Lung (tissue), 12 donors: Measurements from ENCODE around the gene PABPC1L2A. TPM values are rescaled to one million over a fixed set of nuclear protein-coding genes. Genes with fewer than 3 reads are reported as not detected.
"Not testable (repeated sequence)": the region's sequence is repeated elsewhere in the genome, so short reads cannot be mapped to it uniquely, and the experiment has no call there.

Source experiments
- ATAC-seq: fragments of 200-7000 bp; cut with Tn5 transposase; one replicate; pipeline ENCODE4 v1.9.1; 2020; ENCODE audit warnings: moderate number of reproducible peaks; ENCODE audit not compliant: insufficient read depth, low FRiP score
- DNase-seq, 3 donors: peaks; one replicate each; pipeline ENCODE4 v3.0.0-alpha.2; 2013 to 2017
- H3K27ac ChIP-seq, 2 donors: one replicate each; pipeline ENCODE4 v1.5.1; 2013; ENCODE audit warnings: mild to moderate bottlenecking in 2 of 2, moderate library complexity in 2 of 2, control low read depth in 1 of 2, inconsistent platforms in 1 of 2, low read depth in 1 of 2, low read length in 1 of 2
- H3K27me3 ChIP-seq, 3 donors: one replicate each; pipeline ENCODE4 v1.5.1; 2013; ENCODE audit warnings: low read length in 2 of 3; ENCODE audit not compliant: control insufficient read depth in 3 of 3, insufficient read depth in 3 of 3
- H3K36me3 ChIP-seq, 4 donors: one replicate each; pipeline ENCODE4 v1.5.1; 2013; ENCODE audit warnings: low read length in 4 of 4, mild to moderate bottlenecking in 1 of 4, moderate library complexity in 1 of 4; ENCODE audit not compliant: control insufficient read depth in 4 of 4, insufficient read depth in 4 of 4
- H3K4me1 ChIP-seq, 5 donors: one replicate each; pipeline ENCODE4 v1.5.1; 2013; ENCODE audit warnings: low read length in 5 of 5, mild to moderate bottlenecking in 2 of 5, moderate library complexity in 1 of 5; ENCODE audit not compliant: control insufficient read depth in 5 of 5, insufficient read depth in 5 of 5
- H3K4me3 ChIP-seq: one replicate; pipeline ENCODE4 v1.5.1; 2013; ENCODE audit warnings: mild to moderate bottlenecking, control low read depth, moderate library complexity
- H3K9ac ChIP-seq, 2 donors: one replicate each; pipeline ENCODE4 v1.5.1; 2013; ENCODE audit warnings: low read length in 2 of 2, control low read depth in 1 of 2; ENCODE audit not compliant: insufficient read depth in 1 of 2
- H3K9me3 ChIP-seq, 4 donors: one replicate each; pipeline ENCODE4 v1.5.1; 2013; ENCODE audit warnings: low read length in 3 of 4, mild to moderate bottlenecking in 1 of 4, moderate library complexity in 1 of 4; ENCODE audit not compliant: control insufficient read depth in 4 of 4, insufficient read depth in 3 of 4
- CTCF ChIP-seq: IDR thresholded peaks from 2 replicates; pipeline ENCODE4 v1.5.1; 2012; ENCODE audit warnings: mild to moderate bottlenecking; ENCODE audit errors: control extremely low read depth, extremely low read depth
- WGBS, 2 donors: extraction: QIAGEN DNeasy Blood & Tissue Kit; methylation state at CpG; one replicate each; pipeline ENCODE4 v1.1.7; 2013; 5-methylcytosine and 5-hydroxymethylcytosine counted together
- polyA plus RNA-seq, 2 donors: library from polyadenylated mRNA; stranded (reverse); fragments of 200-250 nt; gene quantifications; one replicate each; pipeline ENCODE4 v1.2.1, GENCODE V29; 2013
- total RNA-seq, 2 donors: library from RNA; depleted of rRNA in 1 of 2; stranded (reverse); fragments of >200 nt in 1 of 2; gene quantifications; one replicate each; pipeline ENCODE4 v1.2.1, GENCODE V29; 2014 to 2021
- donor health status: control.
- donor health status: control.
- donor health status: Bipolar disorder and iron deficiency.
- donor health status: healthy.
- donor health status: DM: yes; HTN: yes; CAD: no.

The PABPC1L2A gene
- total and polyA plus RNA-seq, 4 donors, result not detected

- H3K4me1 ChIP-seq, H3K27ac ChIP-seq, H3K4me3 ChIP-seq, ATAC-seq, H3K9me3 ChIP-seq, DNase-seq, H3K36me3 ChIP-seq, H3K9ac ChIP-seq: not testable (repeated sequence)
- WGBS, 2 donors, result no CpG with 5 or more reads among the region's 19 CpGs
- H3K27me3 ChIP-seq, result peaks cover 0 to 15% (median 4%) of the 10 kb centered on the region in 3 donors
Observed at GRCh38 chrX:73078597-73078996, 715 bp downstream of the PABPC1L2A start.

GRCh38 chrX:73076838-73077237 lies 2.5 kb downstream of the PABPC1L2A start:
- no peak for DNase-seq
- H3K9ac ChIP-seq, result no peak overlapping the region
- H3K4me1 ChIP-seq, result no peaks in the 10 kb centered on the region
- TF ChIP-seq CTCF, result no peak
- H3K9me3 ChIP-seq, result no peaks in the 10 kb centered on the region
- no peaks in the 10 kb centered on the region for H3K36me3 ChIP-seq
- ATAC-seq, result no peak
- 18 to 30% methylated on average over 2 of the region's 2 CpGs for WGBS, 2 donors
- no peak overlapping the region for H3K27ac ChIP-seq
- no peak overlapping the region for H3K4me3 ChIP-seq
- peaks cover 0 to 15% (median 4%) of the 10 kb centered on the region in 3 donors for H3K27me3 ChIP-seq

GRCh38 chrX:73069365-73070035 lies 9.8 kb downstream of the PABPC1L2A start:
- ATAC-seq, result no peak
- DNase-seq, result no peak
- H3K4me3 ChIP-seq, result no peak overlapping the region
- H3K9me3 ChIP-seq, result peaks cover 0 to 22% (median 0%) of the 10 kb centered on the region in 4 donors
- no peaks in the 10 kb centered on the region for H3K27me3 ChIP-seq
- no peaks in the 10 kb centered on the region for H3K4me1 ChIP-seq
- 94% methylated on average over 20 to 31 of the region's 31 CpGs for WGBS, 2 donors
- no peak for TF ChIP-seq CTCF
- H3K36me3 ChIP-seq, result no peaks in the 10 kb centered on the region
- H3K27ac ChIP-seq, result no peak overlapping the region
- H3K9ac ChIP-seq, result no peak overlapping the region

- H3K27ac ChIP-seq, result no peak overlapping the region
- TF ChIP-seq CTCF, result no peak
- no peak for DNase-seq
- WGBS, 2 donors, result 94 to 100% methylated on average over 6 to 44 of the region's 44 CpGs
- H3K27me3 ChIP-seq, result no peaks in the 10 kb centered on the region
- no peak overlapping the region for H3K9ac ChIP-seq
- no peaks in the 10 kb centered on the region for H3K36me3 ChIP-seq
- no peak overlapping the region for H3K4me3 ChIP-seq
- peaks cover 0 to 22% (median 0%) of the 10 kb centered on the region in 4 donors for H3K9me3 ChIP-seq
- no peak for ATAC-seq
- no peaks in the 10 kb centered on the region for H3K4me1 ChIP-seq
Observed at GRCh38 chrX:73068467-73069364, 10.6 kb downstream of the PABPC1L2A start.

- 89 to 94% methylated on average over 18 to 24 of the region's 24 CpGs for WGBS, 2 donors
Observed at GRCh38 chrX:73067761-73068466, 11.4 kb downstream of the PABPC1L2A start.

More at GRCh38 chrX:73067761-73068466, 11.4 kb downstream of the PABPC1L2A start:
- H3K9me3 ChIP-seq, result peaks cover 0 to 22% (median 0%) of the 10 kb centered on the region in 4 donors
- ATAC-seq, H3K27me3 ChIP-seq, DNase-seq, H3K27ac ChIP-seq, H3K36me3 ChIP-seq, H3K4me1 ChIP-seq, H3K9ac ChIP-seq, H3K4me3 ChIP-seq: not testable (repeated sequence)
